ENCODE results near the gene LIN7C.

DNA sequence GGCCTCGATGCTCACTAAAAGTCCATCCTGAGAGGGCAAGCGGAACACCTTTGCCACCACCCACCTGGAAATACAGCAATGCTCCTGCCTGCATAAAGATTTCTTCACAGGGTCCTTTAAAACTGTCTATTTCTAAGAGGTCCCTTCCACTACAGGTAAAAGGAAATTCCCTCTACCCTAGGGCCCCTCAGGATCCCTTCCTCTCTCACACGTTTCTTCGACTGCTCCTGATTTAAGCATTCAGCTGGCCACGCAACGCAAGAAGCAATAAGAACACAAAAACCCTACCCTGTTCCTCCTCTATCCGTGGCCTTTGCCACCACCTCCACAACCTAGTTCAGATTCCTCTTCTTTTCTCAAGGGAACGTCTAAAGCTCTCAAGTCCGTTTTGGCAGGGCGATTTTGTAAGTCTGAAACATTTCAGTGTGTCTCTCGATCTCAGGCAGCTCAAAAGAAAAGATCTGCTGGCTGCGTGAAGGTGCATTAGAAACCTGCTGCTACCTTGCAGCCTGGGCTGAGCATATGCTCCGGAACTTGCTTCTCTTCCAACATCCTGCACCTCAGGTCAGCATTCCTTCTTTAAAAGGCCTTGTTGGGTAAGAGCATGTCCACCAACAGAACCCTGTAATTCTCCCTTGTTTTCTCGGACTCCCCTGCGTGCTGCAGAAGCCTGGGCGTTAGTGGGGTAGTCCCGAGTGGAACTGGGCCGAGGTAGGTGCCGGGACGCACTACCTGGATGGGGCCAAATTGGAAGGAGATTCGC lies 35.6 kb downstream of the LIN7C start:
- no peak for TF ChIP-seq CTCF (IDR thresholded peaks at IDR 0.05; ENCODE audit: low read length)
- no peak for TF ChIP-seq EZH2 (optimal IDR thresholded peaks at IDR 0.05; ENCODE audit: low read depth, low read length)
- no peak for TF ChIP-seq EZH2phosphoT487 (IDR thresholded peaks at IDR 0.05; ENCODE audit: low read length)
